GM18508 (cell line): ENCODE data around the gene DAB2.
"Not testable (repeated sequence)": the region's sequence is repeated elsewhere in the genome, so short reads cannot be mapped to it uniquely, and the experiment has no call there.

Experiments used
- ATAC-seq: cut with Tn5 transposase; IDR thresholded peaks from one replicate; pipeline ENCODE4 v1.9.1; 2021; ENCODE audit warnings: moderate number of reproducible peaks; ENCODE audit not compliant: insufficient read depth, unreplicated experiment

DAB2 gene

DNA sequence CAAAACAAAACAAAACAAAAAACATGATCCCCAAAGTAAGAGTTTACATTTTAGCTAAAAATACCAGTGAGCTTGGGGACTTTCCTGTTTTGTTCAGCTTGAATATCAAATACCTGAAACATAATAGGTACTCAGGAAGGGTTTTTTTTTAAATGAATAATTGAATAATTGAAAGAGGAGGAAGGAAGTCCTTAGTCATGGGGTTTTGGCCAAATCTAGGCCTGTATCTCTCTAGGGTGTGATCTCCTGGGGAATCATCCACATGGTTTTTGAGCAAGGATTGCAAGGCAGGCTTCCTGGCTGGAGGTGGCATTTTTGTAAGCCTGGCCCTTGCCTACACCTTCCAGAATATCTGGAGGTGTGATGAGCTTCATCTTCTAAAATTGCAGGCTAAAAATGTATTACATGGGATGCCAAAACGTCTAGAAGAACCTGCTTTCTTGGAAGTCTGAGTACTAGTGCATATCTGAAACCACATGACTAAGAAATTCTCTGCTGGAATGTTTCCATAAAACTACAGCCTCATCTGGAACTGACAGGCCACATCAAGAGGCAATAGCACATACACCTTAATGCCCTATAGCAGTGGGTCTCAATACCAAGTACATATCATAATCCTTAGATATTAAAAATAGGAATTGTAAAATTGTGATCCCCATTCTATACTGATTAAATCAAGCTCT is 70.9 kb downstream of the DAB2 start:
- no peak for ATAC-seq

GRCh38 chr5:39352951-39353350 is 71.8 kb downstream of the DAB2 start:
- ATAC-seq, result no peak

DNA sequence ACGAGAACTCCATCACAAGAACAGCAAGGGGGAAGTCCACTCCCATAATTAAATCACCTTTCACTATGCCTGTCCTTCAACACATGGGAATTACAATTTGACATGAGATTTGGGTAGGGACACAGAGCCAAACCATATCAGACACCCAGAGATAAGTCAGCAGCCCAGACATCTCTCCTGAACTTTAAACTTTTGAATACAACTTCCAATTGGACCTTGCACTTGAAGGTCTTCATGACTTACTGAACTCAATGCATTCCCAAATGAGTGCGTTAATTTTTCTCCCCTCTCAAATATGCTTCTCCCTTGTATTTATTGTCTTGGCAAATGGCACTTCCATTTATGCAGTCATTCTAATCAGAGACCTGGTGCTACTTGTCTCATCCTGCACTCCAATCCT is 72.6 kb downstream of the DAB2 start:
- ATAC-seq, result no peak

- no peak for ATAC-seq
These were observed 75.3 kb downstream of the DAB2 start for GRCh38 chr5:39349484-39349883.

- no peak for ATAC-seq
These were observed 82.3 kb downstream of the DAB2 start for GRCh38 chr5:39342460-39342859.

- ATAC-seq, result no peak
These were observed 82.9 kb downstream of the DAB2 start for GRCh38 chr5:39341896-39342295.

GRCh38 chr5:39340506-39340905 is 84.3 kb downstream of the DAB2 start:
- ATAC-seq, result no peak

- ATAC-seq, result no peak
These were observed 87.4 kb downstream of the DAB2 start for GRCh38 chr5:39337252-39337915.

DNA sequence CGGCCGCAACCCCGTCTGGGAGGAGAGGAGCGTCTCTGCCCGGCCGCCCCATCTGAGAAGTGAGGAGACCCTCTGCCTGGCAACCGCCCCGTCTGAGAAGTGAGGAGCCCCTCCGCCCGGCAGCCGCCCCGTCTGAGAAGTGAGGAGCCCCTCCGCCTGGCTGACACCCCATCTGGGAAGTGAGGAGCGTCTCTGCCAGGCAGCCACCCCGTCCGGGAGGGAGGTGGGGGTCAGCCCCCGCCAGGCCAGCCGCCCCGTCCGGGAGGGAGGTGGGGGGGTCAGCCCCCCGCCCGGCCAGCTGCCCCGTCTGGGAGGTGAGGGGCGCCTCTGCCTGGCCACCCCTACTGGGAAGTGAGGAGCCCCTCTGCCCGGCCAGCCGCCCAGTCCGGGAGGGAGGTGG is 90.5 kb downstream of the DAB2 start:
- not testable (repeated sequence) for ATAC-seq

GRCh38 chr5:39333104-39333503 is 91.7 kb downstream of the DAB2 start:
- ATAC-seq, result no peak

DNA sequence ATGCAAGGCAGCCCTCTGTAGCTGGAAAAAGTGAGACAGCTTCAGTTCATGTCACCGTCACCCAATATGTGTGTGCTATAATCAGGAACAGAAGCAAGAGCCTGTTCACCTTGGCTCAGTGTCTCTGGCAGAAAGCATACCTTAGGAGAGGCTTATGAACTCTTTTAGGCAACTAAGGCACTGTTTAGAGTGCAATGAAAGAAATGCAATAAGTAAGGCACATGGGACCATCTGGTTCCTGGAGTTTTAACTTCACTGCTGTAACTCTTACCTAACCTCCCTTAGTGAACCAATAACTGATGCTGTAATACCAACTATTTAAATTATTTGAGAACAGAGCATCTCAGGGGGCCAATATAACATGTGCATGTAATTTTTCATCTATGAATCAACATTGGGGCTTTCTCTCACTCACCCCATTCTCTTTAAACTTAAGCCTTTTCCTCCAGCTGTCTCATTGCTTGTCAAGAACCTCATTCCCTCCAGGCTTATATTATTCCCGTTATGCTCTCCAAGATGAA is 92.9 kb downstream of the DAB2 start:
- no peak for ATAC-seq

DNA sequence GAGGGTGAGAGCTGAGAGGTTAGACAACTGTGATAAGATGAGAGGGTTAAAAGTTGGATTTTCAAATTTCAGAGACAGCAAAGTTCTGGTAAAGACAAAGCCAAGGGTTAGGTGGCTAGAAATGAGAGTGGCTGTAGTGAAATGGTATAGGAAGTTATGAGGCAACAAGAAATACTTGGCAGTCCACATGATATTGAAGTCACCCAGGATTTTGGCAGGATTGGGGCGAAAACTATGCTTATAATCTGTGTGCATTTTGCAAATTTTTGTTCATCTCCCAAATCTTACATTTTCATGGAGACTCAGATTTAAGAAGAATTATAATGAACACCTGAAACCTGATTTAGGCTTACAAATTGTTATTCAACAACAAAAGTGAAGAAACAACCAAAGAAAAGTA is 96.0 kb downstream of the DAB2 start:
- no peak for ATAC-seq

GRCh38 chr5:39323542-39323941 is 101.2 kb downstream of the DAB2 start:
- no peak for ATAC-seq
